ENCODE results near the gene SLC4A4.

Gene SLC4A4

DNA sequence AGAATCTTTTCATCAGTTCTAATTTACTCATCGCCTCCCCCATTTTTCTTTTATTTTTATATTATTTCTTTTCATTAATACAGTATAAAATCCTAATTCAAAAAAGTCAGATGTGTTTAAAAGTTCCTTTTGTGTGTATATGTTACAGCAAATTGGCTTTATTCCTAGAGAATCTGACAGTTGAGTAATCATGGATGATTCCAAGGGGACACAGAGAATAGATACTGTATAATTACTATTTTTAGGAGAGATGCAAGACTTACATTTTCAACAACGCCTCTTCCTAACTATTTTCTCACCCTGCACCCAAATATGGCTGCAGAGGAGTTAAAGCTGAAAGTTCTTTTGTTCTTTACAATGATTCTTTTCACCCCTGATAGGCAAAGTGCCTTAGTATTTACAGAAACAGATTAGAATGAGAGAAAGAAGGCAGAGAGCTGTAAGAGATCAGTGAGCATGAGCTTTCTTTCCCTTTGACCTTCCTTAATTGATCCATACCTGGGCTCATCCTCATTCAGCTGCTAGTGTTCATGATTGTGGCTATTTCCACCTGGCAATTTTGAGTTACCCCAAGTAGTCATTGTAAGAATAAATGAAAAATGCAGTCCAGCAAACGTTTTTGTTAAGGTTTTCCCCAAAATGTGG, 210.8 kb downstream of the SLC4A4 start:
- DNase-seq: no peak

GRCh38 chr4:71550220-71551165, 211.7 kb downstream of the SLC4A4 start:
- no peak for DNase-seq

GRCh38 chr4:71553605-71554004, 214.8 kb downstream of the SLC4A4 start:
- no peak for DNase-seq

DNA sequence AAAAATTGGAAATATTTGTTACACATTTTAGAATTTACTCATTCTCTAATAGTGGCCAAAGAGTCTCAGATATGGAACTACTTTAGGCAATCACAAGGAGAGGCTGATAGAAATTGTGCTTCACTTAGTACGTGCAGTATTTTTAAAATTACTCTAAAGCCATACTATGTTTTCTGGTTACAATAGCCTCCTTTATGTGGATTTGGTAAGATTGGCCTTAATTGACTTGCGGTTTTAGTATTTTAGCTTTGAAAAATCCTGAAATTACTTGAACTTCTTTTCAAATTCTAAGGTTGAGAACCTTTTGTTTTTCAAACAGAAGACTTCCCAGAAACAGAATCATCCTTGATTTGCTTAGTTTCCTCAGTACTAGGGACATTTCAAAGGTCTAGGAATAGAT, 215.2 kb downstream of the SLC4A4 start:
- no peak for DNase-seq

DNA sequence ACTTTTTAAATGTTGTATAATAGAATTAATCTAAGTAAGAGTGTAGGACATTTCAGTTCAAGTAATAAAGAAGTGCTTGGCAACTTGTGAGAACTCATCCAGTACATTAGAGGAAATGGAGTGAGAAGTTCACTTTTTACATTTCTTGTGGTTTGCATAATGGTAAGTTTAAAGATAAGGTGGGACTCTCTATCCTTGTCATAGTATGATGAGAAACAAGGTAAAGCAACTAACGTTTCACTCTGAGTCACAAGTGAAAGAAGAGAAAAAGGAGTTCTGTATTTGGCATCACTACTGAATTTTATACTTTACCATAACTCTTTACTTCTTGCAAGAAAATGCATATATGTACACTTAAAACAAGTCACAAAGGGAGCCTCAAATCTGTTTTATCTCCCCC, 219.4 kb downstream of the SLC4A4 start:
- DNase-seq: no peak

DNA sequence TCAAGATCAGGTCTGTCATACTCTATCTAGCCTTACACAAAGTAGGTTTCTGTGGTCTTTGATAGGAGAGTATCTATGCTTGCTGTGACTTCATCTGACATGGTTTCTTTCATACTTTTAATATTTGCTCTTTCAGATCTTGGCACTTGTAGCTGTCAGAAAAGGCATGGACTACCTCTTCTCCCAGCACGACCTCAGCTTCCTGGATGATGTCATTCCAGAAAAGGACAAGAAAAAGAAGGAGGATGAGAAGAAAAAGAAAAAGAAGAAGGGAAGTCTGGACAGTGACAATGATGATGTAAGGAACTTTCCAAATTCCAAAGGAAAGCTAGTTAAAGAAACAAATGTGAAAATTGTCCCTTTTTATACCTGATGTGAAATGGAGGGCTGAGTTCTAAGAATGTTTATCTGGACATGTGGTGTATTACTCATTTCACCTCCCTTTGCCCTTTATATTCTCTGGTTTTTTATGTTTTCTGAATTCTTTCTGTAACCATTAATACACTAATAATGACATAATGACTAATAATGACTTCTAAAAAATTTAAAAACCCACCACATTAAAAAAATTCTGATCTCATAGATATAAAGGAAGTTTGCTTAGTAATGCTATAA, 221.2 kb downstream of the SLC4A4 start:
- DNase-seq: no peak

DNA sequence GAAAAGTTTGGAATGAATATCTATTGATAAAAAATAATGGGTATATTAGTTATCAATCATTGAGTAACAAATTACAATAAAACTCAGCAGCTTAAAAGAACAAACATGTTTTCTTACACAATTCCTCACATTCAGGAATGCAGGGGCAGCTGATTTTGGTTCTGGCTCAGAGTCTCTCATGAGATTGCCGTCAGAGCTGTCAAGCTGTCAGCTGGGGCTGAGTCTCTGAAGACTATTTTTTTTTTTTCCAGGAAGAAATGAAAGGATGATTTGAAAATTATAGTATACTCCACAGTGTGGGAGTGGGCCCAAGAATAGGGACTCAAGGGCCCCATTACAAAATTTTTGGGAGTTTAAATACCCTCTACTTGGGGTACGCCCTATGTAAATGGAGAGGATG, 226.0 kb downstream of the SLC4A4 start:
- no peak for DNase-seq

GRCh38 chr4:71566856-71567255, 228.0 kb downstream of the SLC4A4 start:
- DNase-seq: no peak

DNA sequence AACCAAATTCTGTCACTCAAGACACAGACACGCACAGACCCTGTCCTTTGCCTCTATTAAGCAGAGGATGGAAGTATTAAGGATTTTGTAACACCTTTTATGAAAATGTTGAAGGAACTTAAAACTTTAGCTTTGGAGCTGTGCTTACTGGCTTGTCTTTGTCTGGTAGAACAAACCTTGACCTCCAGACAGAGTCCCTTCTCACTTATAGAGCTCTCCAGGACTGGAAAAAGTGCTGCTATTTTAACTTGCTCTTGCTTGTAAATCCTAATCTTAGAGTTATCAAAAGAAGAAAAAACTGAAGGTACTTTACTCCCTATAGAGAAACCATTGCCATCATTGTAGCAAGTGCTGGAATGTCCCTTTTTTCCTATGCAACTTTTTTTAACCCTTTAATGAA, 229.3 kb downstream of the SLC4A4 start:
- DNase-seq: no peak

DNA sequence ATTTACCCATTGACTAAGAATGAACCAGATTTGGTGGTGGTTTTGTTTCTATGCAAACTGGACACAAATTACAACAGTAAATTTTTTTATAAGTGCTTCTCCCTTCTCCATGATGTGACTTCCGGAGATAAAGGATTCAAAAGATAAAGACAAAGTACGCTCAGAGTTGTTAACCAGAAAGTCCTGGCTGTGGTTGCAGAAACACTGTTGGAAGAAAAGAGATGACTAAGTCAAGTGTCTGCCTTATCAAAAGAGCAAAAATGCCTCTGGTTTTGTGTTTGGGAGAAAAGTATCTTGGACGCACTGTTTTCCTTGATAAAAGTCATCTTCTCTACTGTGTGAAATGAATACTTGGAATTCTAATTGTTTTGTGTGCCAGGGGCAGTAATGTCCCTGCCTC, 231.7 kb downstream of the SLC4A4 start:
- no peak for DNase-seq

- no peak for DNase-seq
Observed at GRCh38 chr4:71571346-71571745, 232.5 kb downstream of the SLC4A4 start.

DNA sequence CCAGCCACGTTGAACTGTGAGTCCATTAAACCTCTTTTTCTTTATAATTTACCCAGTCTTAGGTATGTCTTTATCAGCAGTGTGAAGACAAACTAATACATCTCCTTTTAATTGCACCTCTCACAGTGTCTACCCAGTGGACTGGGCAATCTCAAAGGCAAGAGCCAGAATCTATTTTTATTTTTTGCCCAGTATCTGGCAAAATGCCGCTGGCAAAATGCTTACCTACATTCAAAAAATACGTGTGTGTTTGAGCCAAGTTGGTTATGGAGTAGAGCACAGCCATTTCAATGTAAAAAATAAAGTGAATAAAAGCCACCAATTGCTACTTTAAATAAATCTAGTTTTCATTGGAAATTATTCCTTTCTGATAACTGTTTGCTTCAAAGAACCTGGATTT, 245.2 kb downstream of the SLC4A4 start:
- DNase-seq: no peak

DNA sequence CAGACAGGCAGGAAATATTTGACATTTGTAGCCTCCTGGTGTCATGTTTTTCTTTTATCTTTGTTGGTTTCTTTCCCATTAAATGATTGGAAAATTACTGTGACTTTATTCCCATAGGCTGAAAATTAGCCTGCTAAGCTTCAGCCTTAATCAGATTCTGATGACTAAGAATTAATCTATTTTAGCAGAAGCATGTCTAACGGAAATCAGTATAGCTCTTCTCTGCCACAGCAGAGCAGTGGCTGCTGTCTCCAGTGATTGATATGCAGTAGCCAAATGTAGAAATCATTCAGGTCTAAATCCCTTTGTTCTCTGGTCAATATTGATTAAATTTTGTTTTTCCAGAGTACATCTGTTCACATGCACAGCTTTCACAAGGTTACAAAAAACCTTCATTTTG, 245.8 kb downstream of the SLC4A4 start:
- no peak for DNase-seq

DNA sequence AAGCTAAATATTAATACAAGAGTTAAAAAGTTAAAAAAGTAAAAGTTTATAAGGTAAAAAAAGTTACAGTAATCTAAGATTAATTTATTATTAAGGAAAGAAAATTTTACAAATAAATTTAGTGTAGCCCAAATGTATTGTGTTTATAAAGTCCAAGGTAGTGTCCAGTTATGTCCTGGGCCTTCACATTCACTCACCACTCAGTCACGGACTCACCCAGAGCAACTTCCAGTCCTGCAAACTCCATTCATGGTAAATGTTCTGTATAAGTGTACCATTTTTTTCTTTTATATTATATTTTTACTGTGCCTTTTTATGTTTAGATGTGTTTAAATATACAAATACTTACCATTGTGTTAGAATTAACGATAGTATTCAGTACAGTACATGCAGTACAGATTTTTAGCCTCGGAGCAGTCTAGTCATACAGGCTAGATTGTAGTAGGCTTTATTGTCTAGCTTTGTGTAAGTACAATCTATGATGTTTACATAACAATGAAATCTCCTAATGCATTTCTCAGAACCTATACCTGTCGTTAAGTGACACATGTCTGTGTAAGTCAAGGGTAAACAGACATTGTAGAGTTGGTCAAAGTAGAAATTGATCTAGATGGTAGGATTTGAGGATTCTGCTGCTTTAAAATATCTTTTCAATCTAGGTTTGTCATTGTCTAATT, 247.4 kb downstream of the SLC4A4 start:
- DNase-seq: no peak

DNA sequence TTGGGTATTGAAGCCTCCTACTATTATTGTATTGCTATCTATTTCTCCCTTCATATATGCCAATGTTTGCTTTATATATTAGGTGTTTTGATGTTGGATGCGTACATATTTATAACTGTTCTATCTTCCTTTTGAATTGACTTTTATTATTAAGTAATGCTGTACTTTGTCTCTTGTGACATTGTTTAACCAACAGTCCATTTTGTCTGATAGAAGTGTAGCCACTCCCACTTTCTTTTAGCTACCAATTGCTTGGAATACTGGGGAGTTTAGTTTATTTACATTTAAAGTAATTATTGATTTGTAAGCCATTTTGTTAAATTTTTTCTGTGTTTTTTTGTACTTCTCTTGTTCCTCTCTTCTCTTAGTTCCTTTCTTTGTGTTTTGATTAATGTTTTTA, 249.2 kb downstream of the SLC4A4 start:
- DNase-seq: no peak

GRCh38 chr4:71592793-71593192, 254.0 kb downstream of the SLC4A4 start:
- DNase-seq: no peak

- no peak for DNase-seq
Observed at GRCh38 chr4:71593311-71593710, 254.5 kb downstream of the SLC4A4 start.

GRCh38 chr4:71595576-71596108, 256.8 kb downstream of the SLC4A4 start:
- no peak for DNase-seq

GRCh38 chr4:71599578-71599977, 260.8 kb downstream of the SLC4A4 start:
- no peak for DNase-seq

GRCh38 chr4:71602289-71602900, 263.6 kb downstream of the SLC4A4 start:
- no peak for DNase-seq

GRCh38 chr4:71604785-71605184, 266.0 kb downstream of the SLC4A4 start:
- no peak for DNase-seq

DNA sequence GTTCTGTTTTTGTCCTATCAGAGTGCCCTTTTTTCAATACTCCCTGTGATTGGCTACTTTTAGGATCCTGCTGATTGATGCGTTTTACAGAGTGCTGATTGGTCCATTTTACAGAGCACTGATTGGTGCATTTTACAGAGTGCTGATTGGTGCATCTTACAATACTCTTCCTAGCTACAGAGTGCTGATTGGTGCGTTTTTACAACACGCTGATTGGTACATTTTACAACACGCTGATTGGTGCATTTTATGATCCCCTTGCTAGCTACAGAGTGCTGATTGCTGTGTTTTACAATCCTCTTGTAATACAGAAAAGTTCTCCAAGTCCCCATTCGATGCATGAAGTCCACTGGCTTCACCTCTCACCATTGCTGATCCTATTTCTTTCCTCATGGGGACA, 268.3 kb downstream of the SLC4A4 start:
- no peak for DNase-seq

Data from activated naive CD4-positive, alpha-beta T cell treated with Interleukin-2 at 50 U/mL for 16 hours (primary cell).